HEK293 (cell line): ENCODE data around the gene ELAVL2.

ENCODE experiments used
- CTCF ChIA-PET: fragments of 350-600 bp; formaldehyde crosslinking; extraction: SDS; loops from one replicate; lab custom pipeline; 2021; ENCODE audit warnings: antibody characterized with exemption; lab: Yijun Ruan, JAX
- POLR2A ChIA-PET: fragments of 300-600 bp; formaldehyde crosslinking; extraction: SDS; loops from one replicate; lab custom pipeline; 2020; ENCODE audit warnings: antibody characterized with exemption, inconsistent platforms; lab: Yijun Ruan, JAX
- H3K27ac ChIP-seq: fragments of 200-500 bp; sonication (Bioruptor generic); 2 replicates; pipeline ENCODE4 v1.5.1; 2014; ENCODE audit warnings: low read depth, low read length, control low read depth, inconsistent platforms; ENCODE audit errors: extremely low read depth
- H3K36me3 ChIP-seq, 2 experiments: fragments of 200-500 bp in 1 of 2; sonication (Bioruptor generic) in 1 of 2; 1 replicate in 1 of 2; 2 replicates in 1 of 2; pipeline ENCODE4 v1.5.1; 2014 to 2017; ENCODE audit warnings: inconsistent platforms in 2 of 2, low read length in 2 of 2; ENCODE audit not compliant: control insufficient read depth in 2 of 2, insufficient read depth in 1 of 2
- H3K4me1 ChIP-seq: fragments of 200-500 bp; sonication (Bioruptor generic); 2 replicates; pipeline ENCODE4 v1.5.1; 2014; ENCODE audit warnings: mild to moderate bottlenecking, low read length, inconsistent platforms; ENCODE audit not compliant: control insufficient read depth, insufficient read depth
- H3K4me3 ChIP-seq: 2 replicates; pipeline ENCODE4 v1.5.1; 2011; ENCODE audit warnings: low read depth, mild to moderate bottlenecking, control low read depth, low read length, moderate library complexity
- H3K9me3 ChIP-seq: fragments of 200-500 bp; sonication (Bioruptor generic); 2 replicates; pipeline ENCODE4 v1.5.1; 2014; ENCODE audit warnings: low read depth, low read length, inconsistent platforms; ENCODE audit not compliant: control insufficient read depth, insufficient read depth
- BCL11A ChIP-seq: fragments of 450-650 bp; formaldehyde crosslinking; IDR thresholded peaks from 2 replicates; pipeline ENCODE4 v1.5.1; 2016; ENCODE audit warnings: low read depth, missing biosample characterization, missing genetic modification characterization
- BCL11B ChIP-seq: fragments of 450-650 bp; formaldehyde crosslinking; IDR thresholded peaks from 2 replicates; pipeline ENCODE4 v1.5.1; 2016; ENCODE audit warnings: low read depth, missing biosample characterization, missing genetic modification characterization
- GLIS1 ChIP-seq: fragments of 450-650 bp; formaldehyde crosslinking; IDR thresholded peaks from 2 replicates; pipeline ENCODE4 v1.5.1; 2016; ENCODE audit warnings: missing biosample characterization, missing genetic modification characterization
- MEIS1 ChIP-seq: sonication (generic); formaldehyde crosslinking; IDR thresholded peaks from 2 replicates; pipeline ENCODE4 v1.8.1; 2022; ENCODE audit warnings: missing genetic modification reagents, mild to moderate bottlenecking, borderline replicate concordance
- OVOL3 ChIP-seq: fragments of 450-650 bp; formaldehyde crosslinking; IDR thresholded peaks from 2 replicates; pipeline ENCODE4 v1.5.1; 2016; ENCODE audit warnings: missing biosample characterization, missing genetic modification characterization
- SALL2 ChIP-seq: fragments of 450-650 bp; formaldehyde crosslinking; IDR thresholded peaks from 2 replicates; pipeline ENCODE4 v1.5.0; 2017; ENCODE audit warnings: missing biosample characterization, mild to moderate bottlenecking, missing genetic modification characterization, borderline replicate concordance
- ZBTB21 ChIP-seq: fragments of 450-650 bp; formaldehyde crosslinking; IDR thresholded peaks from 2 replicates; pipeline ENCODE4 v1.5.1; 2017; ENCODE audit warnings: missing biosample characterization, missing genetic modification characterization
- ZEB2 ChIP-seq: fragments of 450-650 bp; formaldehyde crosslinking; IDR thresholded peaks from 2 replicates; pipeline ENCODE4 v1.5.1; 2016; ENCODE audit warnings: missing biosample characterization, missing genetic modification characterization
- ZFP69B ChIP-seq: fragments of 450-650 bp; formaldehyde crosslinking; IDR thresholded peaks from 2 replicates; pipeline ENCODE4 v1.5.1; 2016; ENCODE audit warnings: missing biosample characterization, missing genetic modification characterization
- ZNF112 ChIP-seq: fragments of 450-650 bp; formaldehyde crosslinking; IDR thresholded peaks from 2 replicates; pipeline ENCODE4 v1.5.0; 2017; ENCODE audit warnings: missing biosample characterization, missing genetic modification characterization
- ZNF114 ChIP-seq: fragments of 450-650 bp; formaldehyde crosslinking; IDR thresholded peaks from 2 replicates; pipeline ENCODE4 v1.5.0; 2017; ENCODE audit warnings: missing biosample characterization, missing genetic modification characterization
- ZNF16 ChIP-seq: fragments of 450-650 bp; formaldehyde crosslinking; IDR thresholded peaks from 2 replicates; pipeline ENCODE4 v1.5.1; 2016; ENCODE audit warnings: low read depth, missing biosample characterization, missing genetic modification characterization
- ZNF223 ChIP-seq: fragments of 450-650 bp; formaldehyde crosslinking; IDR thresholded peaks from 2 replicates; pipeline ENCODE4 v1.5.1; 2016; ENCODE audit warnings: missing biosample characterization, missing genetic modification characterization
- ZNF239 ChIP-seq: fragments of 450-650 bp; formaldehyde crosslinking; IDR thresholded peaks from 2 replicates; pipeline ENCODE4 v1.5.1; 2016; ENCODE audit warnings: missing biosample characterization, missing genetic modification characterization
- ZNF354C ChIP-seq: fragments of 450-650 bp; formaldehyde crosslinking; IDR thresholded peaks from 2 replicates; pipeline ENCODE4 v1.5.1; 2016; ENCODE audit warnings: missing biosample characterization, missing genetic modification characterization, low read depth, borderline replicate concordance
- ZNF391 ChIP-seq: fragments of 450-650 bp; formaldehyde crosslinking; IDR thresholded peaks from 2 replicates; pipeline ENCODE4 v1.5.1; 2016; ENCODE audit warnings: low read depth, missing biosample characterization, missing genetic modification characterization, borderline replicate concordance
- ZNF394 ChIP-seq: fragments of 450-650 bp; formaldehyde crosslinking; IDR thresholded peaks from 2 replicates; pipeline ENCODE4 v1.5.1; 2016; ENCODE audit warnings: missing biosample characterization, missing genetic modification characterization, mild to moderate bottlenecking, moderate library complexity, borderline replicate concordance
- ZNF416 ChIP-seq: fragments of 450-650 bp; formaldehyde crosslinking; IDR thresholded peaks from 2 replicates; pipeline ENCODE4 v1.5.1; 2016; ENCODE audit warnings: missing biosample characterization, missing genetic modification characterization
- ZNF521 ChIP-seq: fragments of 450-650 bp; formaldehyde crosslinking; IDR thresholded peaks from 2 replicates; pipeline ENCODE4 v1.5.1; 2017; ENCODE audit warnings: missing biosample characterization, mild to moderate bottlenecking, missing genetic modification characterization
- ZNF529 ChIP-seq: fragments of 450-650 bp; formaldehyde crosslinking; IDR thresholded peaks from 2 replicates; pipeline ENCODE4 v1.5.1; 2017; ENCODE audit warnings: missing genetic modification characterization, missing biosample characterization; ENCODE audit not compliant: insufficient replicate concordance
- ZNF530 ChIP-seq: fragments of 450-650 bp; formaldehyde crosslinking; IDR thresholded peaks from 2 replicates; pipeline ENCODE4 v1.5.1; 2016; ENCODE audit warnings: low read depth, missing biosample characterization, missing genetic modification characterization
- ZNF596 ChIP-seq: fragments of 450-650 bp; IDR thresholded peaks from 2 replicates; pipeline ENCODE4 v1.5.0; 2018; ENCODE audit warnings: missing biosample characterization, mild to moderate bottlenecking, missing genetic modification characterization, moderate library complexity
- ZNF664 ChIP-seq: fragments of 450-650 bp; formaldehyde crosslinking; IDR thresholded peaks from 2 replicates; pipeline ENCODE4 v1.5.1; 2016; ENCODE audit warnings: missing biosample characterization, missing genetic modification characterization
- ZNF777 ChIP-seq: fragments of 450-650 bp; formaldehyde crosslinking; IDR thresholded peaks from 2 replicates; pipeline ENCODE4 v1.5.1; 2017; ENCODE audit warnings: missing biosample characterization, missing genetic modification characterization, borderline replicate concordance
- ZNF837 ChIP-seq: fragments of 450-650 bp; formaldehyde crosslinking; IDR thresholded peaks from 2 replicates; pipeline ENCODE4 v1.5.1; 2016; ENCODE audit warnings: missing biosample characterization, missing genetic modification characterization
- ZSCAN4 ChIP-seq: fragments of 450-650 bp; formaldehyde crosslinking; IDR thresholded peaks from 2 replicates; pipeline ENCODE4 v1.5.1; 2017; ENCODE audit warnings: missing biosample characterization, missing genetic modification characterization
- TF ChIP-seq, protein P1 (sequence below): fragments of 450-650 bp; formaldehyde crosslinking; IDR thresholded peaks from 2 replicates; pipeline ENCODE4 v1.5.1; 2016; ENCODE audit warnings: missing biosample characterization, missing genetic modification characterization
- TF ChIP-seq, protein P2 (sequence below): fragments of 450-650 bp; formaldehyde crosslinking; IDR thresholded peaks from 2 replicates; pipeline ENCODE4 v1.5.1; 2016; ENCODE audit warnings: missing biosample characterization, missing genetic modification characterization
- TF ChIP-seq, protein P3 (sequence below): fragments of 450-650 bp; formaldehyde crosslinking; IDR thresholded peaks from 2 replicates; pipeline ENCODE4 v1.5.1; 2016; ENCODE audit warnings: missing biosample characterization, missing genetic modification characterization

ELAVL2 gene

GRCh38 chr9:23747088-23748075 lies 78.7 kb downstream of the ELAVL2 start:
- POLR2A ChIA-PET, result no interaction called here
- H3K36me3 ChIP-seq, result no peaks in the 10 kb centered on the region
- no peak overlapping the region for H3K4me3 ChIP-seq
- H3K9me3 ChIP-seq, result no peaks in the 10 kb centered on the region
- TF ChIP-seq, protein P1, sequence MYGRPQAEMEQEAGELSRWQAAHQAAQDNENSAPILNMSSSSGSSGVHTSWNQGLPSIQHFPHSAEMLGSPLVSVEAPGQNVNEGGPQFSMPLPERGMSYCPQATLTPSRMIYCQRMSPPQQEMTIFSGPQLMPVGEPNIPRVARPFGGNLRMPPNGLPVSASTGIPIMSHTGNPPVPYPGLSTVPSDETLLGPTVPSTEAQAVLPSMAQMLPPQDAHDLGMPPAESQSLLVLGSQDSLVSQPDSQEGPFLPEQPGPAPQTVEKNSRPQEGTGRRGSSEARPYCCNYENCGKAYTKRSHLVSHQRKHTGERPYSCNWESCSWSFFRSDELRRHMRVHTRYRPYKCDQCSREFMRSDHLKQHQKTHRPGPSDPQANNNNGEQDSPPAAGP (tag by site-specific recombination), result no peak
- TF ChIP-seq ZSCAN4 (no peak), ZNF114 (tag by site-specific recombination) (no peak), ZNF239 (no peak), ZNF394 (no peak), ZNF416 (tag by site-specific recombination) (no peak), ZNF16 (no peak), ZNF777 (tag by site-specific recombination) (no peak), ZNF391 (tag by site-specific recombination) (no peak), SALL2 (tag by site-specific recombination) (no peak), ZNF530 (tag by site-specific recombination) (no peak), OVOL3 (tag by site-specific recombination) (no peak), BCL11B (no peak), GLIS1 (tag by site-specific recombination) (no peak)
- TF ChIP-seq, protein P2, sequence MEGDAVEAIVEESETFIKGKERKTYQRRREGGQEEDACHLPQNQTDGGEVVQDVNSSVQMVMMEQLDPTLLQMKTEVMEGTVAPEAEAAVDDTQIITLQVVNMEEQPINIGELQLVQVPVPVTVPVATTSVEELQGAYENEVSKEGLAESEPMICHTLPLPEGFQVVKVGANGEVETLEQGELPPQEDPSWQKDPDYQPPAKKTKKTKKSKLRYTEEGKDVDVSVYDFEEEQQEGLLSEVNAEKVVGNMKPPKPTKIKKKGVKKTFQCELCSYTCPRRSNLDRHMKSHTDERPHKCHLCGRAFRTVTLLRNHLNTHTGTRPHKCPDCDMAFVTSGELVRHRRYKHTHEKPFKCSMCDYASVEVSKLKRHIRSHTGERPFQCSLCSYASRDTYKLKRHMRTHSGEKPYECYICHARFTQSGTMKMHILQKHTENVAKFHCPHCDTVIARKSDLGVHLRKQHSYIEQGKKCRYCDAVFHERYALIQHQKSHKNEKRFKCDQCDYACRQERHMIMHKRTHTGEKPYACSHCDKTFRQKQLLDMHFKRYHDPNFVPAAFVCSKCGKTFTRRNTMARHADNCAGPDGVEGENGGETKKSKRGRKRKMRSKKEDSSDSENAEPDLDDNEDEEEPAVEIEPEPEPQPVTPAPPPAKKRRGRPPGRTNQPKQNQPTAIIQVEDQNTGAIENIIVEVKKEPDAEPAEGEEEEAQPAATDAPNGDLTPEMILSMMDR (tag by site-specific recombination), result no peak
- TF ChIP-seq, all 188 proteins: peak for 0
- CTCF ChIA-PET, result interaction anchor here (0.6 kb wide), 1 partner anchor 175 kb away, joined by 5 read pairs; no protein-coding TSS in a partner anchor
- Histone ChIP-seq H3K27ac (no peak overlapping the region), H3K4me1 (peaks cover 5% of the 10 kb centered on the region)

- CTCF ChIA-PET, result interaction anchor here (0.7 kb wide), 1 partner anchor 152 kb away, joined by 5 read pairs; no protein-coding TSS in a partner anchor
- no peaks in the 10 kb centered on the region for H3K36me3 ChIP-seq
- no peaks in the 10 kb centered on the region for H3K9me3 ChIP-seq
- POLR2A ChIA-PET, result no interaction called here
- no peak overlapping the region for H3K27ac ChIP-seq
- no peak overlapping the region for H3K4me3 ChIP-seq
- peaks cover 5% of the 10 kb centered on the region for H3K4me1 ChIP-seq
- TF ChIP-seq ZNF223 (tag by site-specific recombination) (no peak), MEIS1 (CRISPR knock-in tag) (no peak), ZNF596 (tag by site-specific recombination) (no peak), ZBTB21 (tag by site-specific recombination) (no peak), ZNF354C (no peak), ZNF837 (tag by site-specific recombination) (no peak), ZFP69B (no peak), BCL11A (no peak), ZNF521 (tag by site-specific recombination) (no peak), ZNF529 (no peak), ZEB2 (tag by site-specific recombination) (no peak), ZNF664 (no peak), ZNF112 (tag by site-specific recombination) (no peak)
- TF ChIP-seq, protein P3, sequence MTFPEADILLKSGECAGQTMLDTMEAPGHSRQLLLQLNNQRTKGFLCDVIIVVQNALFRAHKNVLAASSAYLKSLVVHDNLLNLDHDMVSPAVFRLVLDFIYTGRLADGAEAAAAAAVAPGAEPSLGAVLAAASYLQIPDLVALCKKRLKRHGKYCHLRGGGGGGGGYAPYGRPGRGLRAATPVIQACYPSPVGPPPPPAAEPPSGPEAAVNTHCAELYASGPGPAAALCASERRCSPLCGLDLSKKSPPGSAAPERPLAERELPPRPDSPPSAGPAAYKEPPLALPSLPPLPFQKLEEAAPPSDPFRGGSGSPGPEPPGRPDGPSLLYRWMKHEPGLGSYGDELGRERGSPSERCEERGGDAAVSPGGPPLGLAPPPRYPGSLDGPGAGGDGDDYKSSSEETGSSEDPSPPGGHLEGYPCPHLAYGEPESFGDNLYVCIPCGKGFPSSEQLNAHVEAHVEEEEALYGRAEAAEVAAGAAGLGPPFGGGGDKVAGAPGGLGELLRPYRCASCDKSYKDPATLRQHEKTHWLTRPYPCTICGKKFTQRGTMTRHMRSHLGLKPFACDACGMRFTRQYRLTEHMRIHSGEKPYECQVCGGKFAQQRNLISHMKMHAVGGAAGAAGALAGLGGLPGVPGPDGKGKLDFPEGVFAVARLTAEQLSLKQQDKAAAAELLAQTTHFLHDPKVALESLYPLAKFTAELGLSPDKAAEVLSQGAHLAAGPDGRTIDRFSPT, result no peak
These were observed 79.7 kb downstream of the ELAVL2 start for GRCh38 chr9:23746317-23746716.
